CD14-positive monocyte (primary cell): ENCODE data around the gene TUBB2A. TPM values are rescaled to one million over a fixed set of nuclear protein-coding genes. Genes with fewer than 3 reads are reported as not detected.
A peak's percentile ranks its signal among the peaks of the same experiment; 100 is the strongest.

Source experiments
- DNase-seq, 3 donors: peaks; one replicate each; pipeline ENCODE4 v3.0.0-alpha.2; 2011 to 2022
- H2AFZ ChIP-seq: 2 replicates; pipeline ENCODE4 v1.6.0; 2012; ENCODE audit warnings: mild to moderate bottlenecking, low read depth, low read length, inconsistent platforms; ENCODE audit not compliant: insufficient read depth, poor library complexity, severe bottlenecking
- H3K27ac ChIP-seq, 2 donors: 1 replicate in 1 of 2; 2 replicates in 1 of 2; pipeline ENCODE4 v1.5.1; 2012 to 2013; ENCODE audit warnings: low read length in 2 of 2, control low read depth in 1 of 2, inconsistent platforms in 1 of 2, low read depth in 1 of 2, mild to moderate bottlenecking in 1 of 2
- H3K27me3 ChIP-seq, 2 donors: one replicate each; pipeline versions ENCODE4 v1.6.0 to v1.6.1; 2011 to 2013; ENCODE audit warnings: low read length in 2 of 2; ENCODE audit not compliant: control insufficient read depth in 2 of 2, insufficient read depth in 2 of 2
- H3K36me3 ChIP-seq, 2 donors: replicated peaks in 1 of 2; 1 replicate in 1 of 2; 2 replicates in 1 of 2; pipeline versions ENCODE4 v1.5.1 to v1.6.1; 2012 to 2013; ENCODE audit warnings: low read length in 2 of 2, control low read depth in 1 of 2, inconsistent platforms in 1 of 2, mild to moderate bottlenecking in 1 of 2; ENCODE audit not compliant: insufficient read depth in 2 of 2, control insufficient read depth in 1 of 2
- H3K4me1 ChIP-seq, 2 donors: 1 replicate in 1 of 2; 2 replicates in 1 of 2; pipeline versions ENCODE4 v1.5.1 to v1.6.1; 2012 to 2013; ENCODE audit warnings: low read length in 2 of 2, control low read depth in 1 of 2, inconsistent platforms in 1 of 2, mild to moderate bottlenecking in 1 of 2, moderate library complexity in 1 of 2; ENCODE audit not compliant: insufficient read depth in 2 of 2, control insufficient read depth in 1 of 2
- H3K4me2 ChIP-seq: replicated peaks from 2 replicates; pipeline ENCODE3; 2012; ENCODE audit warnings: low read length, moderate library complexity, mild to moderate bottlenecking; ENCODE audit not compliant: poor library complexity, severe bottlenecking; ENCODE audit errors: extremely low read depth
- H3K4me3 ChIP-seq, 3 experiments: fragments of 200-600 bp in 1 of 3; sonication (generic) in 1 of 3; replicated peaks in 1 of 3; 1 replicate in 2 of 3; 2 replicates in 1 of 3; pipeline ENCODE4 v1.5.1; 2011 to 2013; ENCODE audit warnings: low read length in 3 of 3, mild to moderate bottlenecking in 3 of 3, control low read depth in 2 of 3, low read depth in 2 of 3, inconsistent platforms in 1 of 3, moderate library complexity in 1 of 3
- H3K79me2 ChIP-seq: 2 replicates; pipeline ENCODE4 v1.6.0; 2012; ENCODE audit warnings: mild to moderate bottlenecking, control low read depth, inconsistent platforms, low read length, moderate library complexity; ENCODE audit not compliant: insufficient read depth
- H3K9ac ChIP-seq: 2 replicates; pipeline ENCODE4 v1.6.0; 2017; ENCODE audit warnings: low read length, mild to moderate bottlenecking; ENCODE audit not compliant: insufficient read depth, poor library complexity, severe bottlenecking
- H3K9me3 ChIP-seq, 2 donors: replicated peaks in 1 of 2; 1 replicate in 1 of 2; 2 replicates in 1 of 2; pipeline versions ENCODE4 v1.5.1 to v1.6.1; 2012 to 2013; ENCODE audit warnings: low read length in 2 of 2, control low read depth in 1 of 2; ENCODE audit not compliant: control insufficient read depth in 1 of 2, insufficient read depth in 1 of 2
- H4K20me1 ChIP-seq: 2 replicates; pipeline ENCODE4 v1.6.0; 2012; ENCODE audit warnings: mild to moderate bottlenecking, low read length, control low read depth, moderate library complexity; ENCODE audit not compliant: insufficient read depth
- H3K27ac Mint-ChIP-seq, 7 donors: one replicate each; pipeline ENCODE4 v1.8.0; 2020; ENCODE audit warnings: mild to moderate bottlenecking in 7 of 7, mixed read lengths in 7 of 7, moderate library complexity in 6 of 7, inconsistent platforms in 2 of 7
- H3K27me3 Mint-ChIP-seq, 3 donors: one replicate each; pipeline ENCODE4 v1.8.0; 2021 to 2022; ENCODE audit warnings: low read depth in 3 of 3, mild to moderate bottlenecking in 3 of 3, mixed read lengths in 3 of 3, moderate library complexity in 3 of 3, inconsistent platforms in 1 of 3
- H3K36me3 Mint-ChIP-seq, 2 donors: one replicate each; pipeline ENCODE4 v1.8.0; 2020; ENCODE audit warnings: mixed read lengths in 2 of 2, inconsistent platforms in 1 of 2, mild to moderate bottlenecking in 1 of 2
- H3K4me1 Mint-ChIP-seq: one replicate; pipeline ENCODE4 v1.8.0; 2020; ENCODE audit warnings: mild to moderate bottlenecking, mixed read lengths
- H3K4me3 Mint-ChIP-seq, 2 donors: one replicate each; pipeline ENCODE4 v1.8.0; 2020; ENCODE audit warnings: mild to moderate bottlenecking in 2 of 2, mixed read lengths in 2 of 2, moderate library complexity in 1 of 2
- H3K9me3 Mint-ChIP-seq, 7 donors: one replicate each; pipeline ENCODE4 v1.8.0; 2020 to 2022; ENCODE audit warnings: mixed read lengths in 7 of 7, mild to moderate bottlenecking in 6 of 7, moderate library complexity in 6 of 7, inconsistent platforms in 2 of 7
- CTCF ChIP-seq: fragments of 200-600 bp; IDR thresholded peaks from one replicate; pipeline ENCODE4 v1.8.0; 2022; ENCODE audit warnings: antibody characterized with exemption, mild to moderate bottlenecking
- WGBS: methylation state at CpG from one replicate; pipeline ENCODE4 v1.1.5; 2013; ENCODE audit warnings: missing lambda C conversion rate; ENCODE audit not compliant: insufficient coverage; 5-methylcytosine and 5-hydroxymethylcytosine counted together
- intact Hi-C, 2 donors: fragments of 100-400 bp; cut with micrococcal nuclease; formaldehyde crosslinking; loops; one replicate each; pipeline versions ENCODE4 v1.15.0 to v1.15.1; 2023
- polyA plus RNA-seq, 3 donors: library from polyadenylated mRNA; depleted of rRNA in 1 of 3; unstranded in 2 of 3; stranded (reverse) in 1 of 3; fragments of 300-500 nt in 2 of 3; fragments of >200 nt in 1 of 3; fragmentation: Illumina TruSeq in 2 of 3; gene quantifications; 1 replicate in 2 of 3; 2 replicates in 1 of 3; pipeline ENCODE4 v1.2.3, GENCODE V29; 2012 to 2021

Gene TUBB2A
- polyA plus RNA-seq, 3 donors: 2.4 to 74.3 (median 4.2) TPM

GRCh38 chr6:3140201-3140600 is 17.1 kb downstream of the TUBB2A start:
- Histone ChIP-seq H3K27me3 (no peaks in the 10 kb centered on the region), H3K4me3 (peak overlapping the region in 1 of 3 experiments; percentile 60), H2AFZ (no peak overlapping the region), H3K36me3 (no peaks in the 10 kb centered on the region), H3K9me3 (no peaks in the 10 kb centered on the region), H3K9ac (peak overlapping the region; percentile 10), H3K27ac (no peak overlapping the region), H3K4me2 (peak overlapping the region; percentile 68), H3K4me1 (peaks cover 26 to 33% of the 10 kb centered on the region in 2 donors), H3K79me2 (no peaks in the 10 kb centered on the region), H4K20me1 (no peaks in the 10 kb centered on the region)
- Mint-ChIP-seq H3K4me1 (peaks cover 30% of the 10 kb centered on the region), H3K4me3 (no peak overlapping the region), H3K27me3 (peaks cover 0 to 4% (median 2%) of the 10 kb centered on the region in 3 donors), H3K9me3 (no peaks in the 10 kb centered on the region), H3K36me3 (peaks cover 9 to 13% of the 10 kb centered on the region in 2 donors), H3K27ac (peak overlapping the region in 4 of 7 donors; percentile 36 to 80 (median 72))
- 96% methylated on average over 13 of the region's 20 CpGs for WGBS
- DNase-seq: no peak
- intact Hi-C loops: no loop called here
- TF ChIP-seq CTCF: no peak

- Histone ChIP-seq H3K4me3 (peak overlapping the region in 2 of 3 experiments; percentile 21 to 60), H4K20me1 (no peaks in the 10 kb centered on the region), H3K27ac (peak overlapping the region; percentile 60 to 74), H3K79me2 (no peaks in the 10 kb centered on the region), H2AFZ (peak overlapping the region; percentile 78), H3K4me1 (peaks cover 26 to 33% of the 10 kb centered on the region in 2 donors), H3K9ac (peak overlapping the region; percentile 10), H3K27me3 (no peaks in the 10 kb centered on the region), H3K4me2 (peak overlapping the region; percentile 68), H3K9me3 (no peaks in the 10 kb centered on the region), H3K36me3 (no peaks in the 10 kb centered on the region)
- intact Hi-C loops: no loop called here
- peak overlapping the region; percentile 74 to 85 for H3K4me3 Mint-ChIP-seq
- WGBS: 14% methylated on average over 7 of the region's 14 CpGs
- peaks cover 30% of the 10 kb centered on the region for H3K4me1 Mint-ChIP-seq
- H3K27me3 Mint-ChIP-seq: peaks cover 0 to 2% (median 0%) of the 10 kb centered on the region in 3 donors
- no peaks in the 10 kb centered on the region for H3K9me3 Mint-ChIP-seq
- peak overlapping the region; percentile 78 to 93 (median 90) for H3K27ac Mint-ChIP-seq
- no peak for TF ChIP-seq CTCF
- peaks cover 9 to 13% of the 10 kb centered on the region in 2 donors for H3K36me3 Mint-ChIP-seq
- peak; percentile 79 to 95 (median 85) for DNase-seq
Observed at GRCh38 chr6:3139090-3139903, 18.0 kb downstream of the TUBB2A start.
